Pancreas (tissue), 10 donors: ENCODE measurements around the gene FBN2. TPM values are rescaled to one million over a fixed set of nuclear protein-coding genes. Genes with fewer than 3 reads are reported as not detected.

ENCODE experiments used
- ATAC-seq, 4 donors: fragments of 200-7000 bp; cut with Tn5 transposase; one replicate each; pipeline versions ENCODE4 v1.8.0 to v1.9.1; 2020; ENCODE audit warnings: mild to moderate bottlenecking in 4 of 4, moderate library complexity in 4 of 4
- DNase-seq, 6 donors: peaks; one replicate each; pipeline ENCODE4 v3.0.0-alpha.2; 2020
- FAIRE-seq: peaks from 2 replicates; lab custom pipeline; 2012; peaks lifted over from hg19 to GRCh38; lab: Jason Lieb, UNC
- H3K27ac ChIP-seq, 4 donors: fragments of 200-600 bp; sonication (generic); 1 replicate in 3 of 4; 2 replicates in 1 of 4; pipeline versions ENCODE4 v1.5.0 to v1.8.0; 2020
- H3K27me3 ChIP-seq, 4 donors: fragments of 200-600 bp; one replicate each; pipeline ENCODE4 v1.8.0; 2021
- H3K36me3 ChIP-seq, 3 donors: fragments of 200-600 bp; sonication (generic) in 1 of 3; one replicate each; pipeline versions ENCODE4 v1.5.0 to v1.8.0; 2020 to 2021
- H3K4me1 ChIP-seq, 3 donors: fragments of 200-600 bp; one replicate each; pipeline ENCODE4 v1.8.0; 2021
- H3K4me3 ChIP-seq, 4 donors: fragments of 200-600 bp; sonication (generic) in 2 of 4; one replicate each; pipeline versions ENCODE4 v1.5.0 to v1.8.0; 2020 to 2021
- H3K9me3 ChIP-seq, 4 donors: fragments of 200-600 bp; one replicate each; pipeline ENCODE4 v1.8.0; 2021
- WGBS, 2 donors: extraction: QIAGEN DNeasy Blood & Tissue Kit; methylation state at CpG; one replicate each; pipeline ENCODE4 v1.1.7; 2013; 5-methylcytosine and 5-hydroxymethylcytosine counted together
- intact Hi-C, 3 donors: fragments of 100-400 bp; cut with DNase I; formaldehyde crosslinking; loops; one replicate each; pipeline versions ENCODE4 v1.11.1 to v1.14.2; 2022
- polyA plus RNA-seq, 2 donors: library from polyadenylated mRNA; stranded (reverse); fragments of 200-250 nt; gene quantifications; one replicate each; pipeline ENCODE4 v1.2.3, GENCODE V29; 2013
- total RNA-seq, 6 donors: library from RNA; stranded (reverse); fragmentation: NEBNext Ultra II Directional in 4 of 6; extraction: Animal tissue kit (Norgen Biotek cat#: 25700) in 4 of 6; gene quantifications; one replicate each; pipeline versions ENCODE4 v1.2.1 to v1.2.4, GENCODE V29; 2021 to 2023
- TF ChIP-seq, protein P1 (sequence below), 4 donors: fragments of 200-600 bp; sonication (generic) in 3 of 4; IDR thresholded peaks; one replicate each; pipeline versions ENCODE4 v1.5.0 to v1.8.0; 2021; ENCODE audit warnings: antibody characterized with exemption in 4 of 4
- donor health status: healthy with polysubstance abuse.
- donor health status: DM: no; HTN: no; CAD: no; lungs with moderate emphysema.
- donor health status: DM: no; HTN: no; CAD: no.
- donor health status: control.
- donor health status: control.
- donor health status: Bipolar disorder and iron deficiency.
- donor health status: DM: yes; HTN: yes; CAD: no.
- donor health status: DM: no; HTN: no; CAD: no.
- donor health status: DM: no; HTN: no; CAD: no.
- donor health status: DM: yes; HTN: yes; CAD: no.

The FBN2 gene
- total and polyA plus RNA-seq, 8 donors: 0.04 to 0.78 (median 0.18) TPM; not detected in 3

DNA sequence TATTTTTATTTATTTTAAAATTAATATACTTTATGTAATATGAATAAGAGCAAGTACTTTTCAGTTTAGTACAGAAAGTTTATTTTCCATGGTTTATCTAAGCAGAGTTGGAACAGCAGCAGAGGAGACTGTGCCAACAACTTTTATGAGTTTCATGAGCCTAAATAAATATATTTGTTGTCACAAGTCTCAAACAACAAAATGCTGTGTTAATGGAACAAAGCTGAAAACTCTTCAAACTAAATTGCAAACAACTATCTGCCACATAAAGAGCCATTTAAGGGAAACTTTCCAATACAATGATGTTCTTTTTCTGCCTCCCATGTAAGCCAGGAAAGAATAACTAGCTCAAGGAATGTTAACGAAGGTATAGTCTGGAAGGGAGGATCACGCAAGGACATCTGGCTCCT, 96.1 kb downstream of the FBN2 start:
- ATAC-seq (no peak), DNase-seq (no peak), FAIRE-seq (no peak)
- Histone ChIP-seq H3K4me3 (no peak overlapping the region), H3K27me3 (no peaks in the 10 kb centered on the region), H3K36me3 (no peaks in the 10 kb centered on the region), H3K27ac (no peak overlapping the region), H3K9me3 (no peaks in the 10 kb centered on the region), H3K4me1 (no peaks in the 10 kb centered on the region)
- intact Hi-C loops: no loop called here
- TF ChIP-seq, protein P1, sequence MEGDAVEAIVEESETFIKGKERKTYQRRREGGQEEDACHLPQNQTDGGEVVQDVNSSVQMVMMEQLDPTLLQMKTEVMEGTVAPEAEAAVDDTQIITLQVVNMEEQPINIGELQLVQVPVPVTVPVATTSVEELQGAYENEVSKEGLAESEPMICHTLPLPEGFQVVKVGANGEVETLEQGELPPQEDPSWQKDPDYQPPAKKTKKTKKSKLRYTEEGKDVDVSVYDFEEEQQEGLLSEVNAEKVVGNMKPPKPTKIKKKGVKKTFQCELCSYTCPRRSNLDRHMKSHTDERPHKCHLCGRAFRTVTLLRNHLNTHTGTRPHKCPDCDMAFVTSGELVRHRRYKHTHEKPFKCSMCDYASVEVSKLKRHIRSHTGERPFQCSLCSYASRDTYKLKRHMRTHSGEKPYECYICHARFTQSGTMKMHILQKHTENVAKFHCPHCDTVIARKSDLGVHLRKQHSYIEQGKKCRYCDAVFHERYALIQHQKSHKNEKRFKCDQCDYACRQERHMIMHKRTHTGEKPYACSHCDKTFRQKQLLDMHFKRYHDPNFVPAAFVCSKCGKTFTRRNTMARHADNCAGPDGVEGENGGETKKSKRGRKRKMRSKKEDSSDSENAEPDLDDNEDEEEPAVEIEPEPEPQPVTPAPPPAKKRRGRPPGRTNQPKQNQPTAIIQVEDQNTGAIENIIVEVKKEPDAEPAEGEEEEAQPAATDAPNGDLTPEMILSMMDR (IDR thresholded peaks at IDR 0.05): no peak
- WGBS, 2 donors: 37 to 65% methylated on average over 2 of the region's 2 CpGs

DNA sequence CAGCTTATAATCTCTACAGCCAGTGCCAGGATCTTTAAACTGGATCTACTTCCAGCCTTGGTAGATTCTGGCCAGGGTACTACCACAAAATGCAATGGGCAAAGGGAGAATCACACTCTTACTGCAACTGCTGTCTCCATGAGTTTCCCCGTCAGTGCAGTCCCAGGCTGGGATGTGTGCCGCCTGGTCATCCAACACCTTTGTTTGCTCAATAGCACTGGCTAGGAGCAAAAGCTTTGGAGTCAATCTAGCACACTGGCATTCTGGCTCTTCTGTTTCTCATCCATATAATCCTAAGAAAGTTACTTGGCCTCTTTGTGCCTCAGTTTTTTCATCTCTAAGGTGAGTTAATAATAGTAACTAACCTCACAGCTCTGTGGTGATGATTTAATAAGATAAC, 96.9 kb downstream of the FBN2 start:
- no peaks in the 10 kb centered on the region for H3K36me3 ChIP-seq
- intact Hi-C loops: no loop called here
- DNase-seq (no peak), FAIRE-seq (no peak), ATAC-seq (no peak)
- no peaks in the 10 kb centered on the region for H3K4me1 ChIP-seq
- no peak overlapping the region for H3K27ac ChIP-seq
- no peaks in the 10 kb centered on the region for H3K27me3 ChIP-seq
- WGBS, 2 donors: 62 to 85% methylated on average over 2 of the region's 2 CpGs
- H3K9me3 ChIP-seq: no peaks in the 10 kb centered on the region
- no peak overlapping the region for H3K4me3 ChIP-seq
- TF ChIP-seq, protein P1 (IDR thresholded peaks at IDR 0.05): no peak

DNA sequence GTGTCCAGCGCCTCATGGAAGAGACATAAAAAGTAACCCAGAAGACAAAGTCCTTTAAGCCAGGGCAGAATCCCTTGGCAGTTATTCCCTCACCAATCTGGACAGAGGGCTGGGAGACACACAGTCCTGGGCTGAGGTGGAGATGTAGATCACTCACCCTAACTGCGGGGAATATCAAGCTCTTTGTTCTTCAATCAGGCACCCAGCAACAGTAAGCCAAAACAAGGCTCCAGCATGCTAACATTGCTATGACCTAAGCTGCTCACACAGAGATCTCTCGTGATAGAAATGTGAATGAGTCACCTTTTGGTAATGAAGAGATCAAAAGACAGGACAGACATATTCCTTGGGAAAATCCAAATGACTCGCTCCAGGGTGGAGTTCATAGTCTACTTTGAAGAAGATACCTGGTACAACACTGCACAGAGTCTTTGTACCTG, 101.3 kb downstream of the FBN2 start:
- no peaks in the 10 kb centered on the region for H3K9me3 ChIP-seq
- H3K27me3 ChIP-seq: peaks cover 0 to 3% (median 0%) of the 10 kb centered on the region in 4 donors
- FAIRE-seq: no peak
- TF ChIP-seq, protein P1 (IDR thresholded peaks at IDR 0.05): no peak
- H3K4me1 ChIP-seq: no peaks in the 10 kb centered on the region
- no peak overlapping the region for H3K4me3 ChIP-seq
- intact Hi-C loops: no loop called here
- H3K27ac ChIP-seq: no peak overlapping the region
- 67 to 84% methylated on average over 4 of the region's 4 CpGs for WGBS, 2 donors
- no peaks in the 10 kb centered on the region for H3K36me3 ChIP-seq
- no peak for DNase-seq
- no peak for ATAC-seq

DNA sequence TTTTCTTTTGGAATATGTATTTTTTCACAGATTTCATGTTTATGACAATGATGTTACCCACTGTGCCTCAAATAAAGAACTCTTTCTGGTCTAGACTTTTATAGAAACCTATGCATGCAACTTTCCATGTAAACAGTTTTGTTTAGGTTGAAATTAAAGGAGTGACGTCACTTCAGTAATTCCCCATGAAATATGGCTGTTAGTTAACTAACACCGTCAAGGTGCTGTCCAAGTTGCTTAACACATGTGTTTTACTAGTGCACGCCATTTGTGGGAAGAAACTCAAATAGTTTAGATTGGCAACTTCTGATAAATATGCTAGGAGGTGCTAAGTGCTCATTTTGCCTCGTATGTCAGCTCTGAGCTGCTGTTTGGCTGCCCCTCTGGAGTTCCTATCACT, 102.2 kb downstream of the FBN2 start:
- Histone ChIP-seq H3K27ac (no peak overlapping the region), H3K27me3 (peaks cover 0 to 3% (median 0%) of the 10 kb centered on the region in 4 donors), H3K4me3 (no peak overlapping the region), H3K4me1 (no peaks in the 10 kb centered on the region), H3K9me3 (no peaks in the 10 kb centered on the region), H3K36me3 (no peaks in the 10 kb centered on the region)
- TF ChIP-seq, protein P1 (IDR thresholded peaks at IDR 0.05): no peak
- FAIRE-seq (no peak), DNase-seq (no peak), ATAC-seq (no peak)
- intact Hi-C loops: no loop called here
- WGBS, 2 donors: 51 to 56% methylated on average over 4 of the region's 4 CpGs

DNA sequence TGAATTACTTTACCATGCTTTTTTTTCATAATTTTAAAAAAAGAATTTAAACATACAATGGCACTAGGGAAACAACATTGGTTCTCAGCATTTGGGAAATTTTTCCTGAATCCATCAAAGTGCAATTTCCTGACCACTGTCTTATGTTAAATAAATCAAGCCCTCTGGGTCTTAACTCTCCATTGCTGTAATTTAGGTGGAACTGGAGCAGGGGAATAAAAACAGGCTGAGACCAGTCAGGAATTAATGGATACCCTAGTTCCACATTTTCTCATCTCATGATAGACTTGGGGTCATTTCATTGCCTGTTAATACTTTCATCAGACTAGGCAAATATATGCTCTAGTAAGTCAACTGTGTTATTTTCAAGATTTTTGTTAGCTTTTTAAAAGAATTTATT, 103.1 kb downstream of the FBN2 start:
- Histone ChIP-seq H3K27ac (no peak overlapping the region), H3K4me3 (no peak overlapping the region), H3K27me3 (peaks cover 0 to 3% (median 0%) of the 10 kb centered on the region in 4 donors), H3K9me3 (no peaks in the 10 kb centered on the region), H3K4me1 (no peaks in the 10 kb centered on the region), H3K36me3 (no peaks in the 10 kb centered on the region)
- no peak for DNase-seq
- intact Hi-C loops: no loop called here
- TF ChIP-seq, protein P1 (IDR thresholded peaks at IDR 0.05): no peak
- ATAC-seq: no peak
- no peak for FAIRE-seq
